DMS53 treated with DMSO at 0.1 percent for 48 hours (cell line): ENCODE data around the gene ZPR1.
A peak's percentile ranks its signal among the peaks of the same experiment; 100 is the strongest.
"Not testable (repeated sequence)": the region's sequence is repeated elsewhere in the genome, so short reads cannot be mapped to it uniquely, and the experiment has no call there.

Experiments used
- DNase-seq: peaks from one replicate; lab custom pipeline; 2025; ENCODE audit not compliant: unreplicated experiment; lab: John Stamatoyannopoulos, UW

Gene ZPR1, protein sequence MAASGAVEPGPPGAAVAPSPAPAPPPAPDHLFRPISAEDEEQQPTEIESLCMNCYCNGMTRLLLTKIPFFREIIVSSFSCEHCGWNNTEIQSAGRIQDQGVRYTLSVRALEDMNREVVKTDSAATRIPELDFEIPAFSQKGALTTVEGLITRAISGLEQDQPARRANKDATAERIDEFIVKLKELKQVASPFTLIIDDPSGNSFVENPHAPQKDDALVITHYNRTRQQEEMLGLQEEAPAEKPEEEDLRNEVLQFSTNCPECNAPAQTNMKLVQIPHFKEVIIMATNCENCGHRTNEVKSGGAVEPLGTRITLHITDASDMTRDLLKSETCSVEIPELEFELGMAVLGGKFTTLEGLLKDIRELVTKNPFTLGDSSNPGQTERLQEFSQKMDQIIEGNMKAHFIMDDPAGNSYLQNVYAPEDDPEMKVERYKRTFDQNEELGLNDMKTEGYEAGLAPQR

DNA sequence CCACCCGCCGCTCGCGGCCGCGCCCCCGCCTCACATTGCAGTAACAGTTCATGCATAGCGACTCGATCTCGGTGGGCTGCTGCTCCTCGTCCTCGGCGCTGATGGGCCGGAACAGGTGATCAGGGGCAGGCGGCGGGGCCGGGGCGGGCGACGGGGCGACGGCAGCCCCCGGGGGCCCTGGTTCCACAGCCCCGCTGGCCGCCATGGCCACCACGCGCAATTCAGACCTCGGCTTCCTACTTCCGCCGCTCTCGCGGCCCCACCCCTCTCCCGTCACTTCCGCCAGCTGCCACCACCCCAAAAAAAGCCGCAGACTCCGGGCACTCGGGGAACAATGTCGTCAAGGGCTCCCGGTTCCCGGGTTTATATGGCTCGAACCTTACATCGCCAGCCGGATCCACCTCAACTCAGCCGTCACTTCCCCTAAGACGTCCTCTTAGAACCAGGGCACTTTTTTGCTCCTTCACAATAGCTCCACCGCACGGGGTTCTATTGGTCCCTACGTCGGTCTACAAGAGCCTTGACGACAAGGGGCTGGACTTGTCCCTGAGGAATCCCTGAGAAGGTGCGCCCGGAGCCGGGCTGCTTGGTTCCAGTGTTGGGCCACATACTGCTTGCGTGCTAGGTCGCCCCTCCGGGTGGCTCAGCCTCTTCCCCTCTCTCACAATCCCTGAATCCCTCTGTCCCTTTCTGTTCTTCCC lies at the start of gene ZPR1:
ZPR1 (minus strand) TSS at position 238 of the 701 bp plus-strand sequence; CDS start at position 205, 33 bp downstream.
- peak; percentile 73 for DNase-seq

DNA sequence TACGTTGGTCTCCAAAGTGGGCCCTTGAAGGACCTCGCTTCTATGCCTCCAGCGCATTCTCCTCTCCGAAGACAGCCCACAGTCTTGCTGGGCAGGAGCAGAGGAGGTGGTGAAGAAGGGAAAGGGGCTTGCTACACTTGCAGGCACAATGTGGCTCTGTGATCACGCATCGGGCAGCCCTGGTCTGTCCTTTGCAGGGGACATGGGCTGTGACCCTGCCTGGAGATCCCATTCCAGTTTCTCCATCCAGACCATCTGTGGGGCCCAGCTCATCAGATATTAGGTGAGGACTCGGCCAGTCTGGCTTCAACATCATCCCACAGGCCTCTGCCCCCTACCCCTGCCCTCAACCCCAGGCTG lies 48.8 kb upstream of the ZPR1 start:
- DNase-seq = no peak

DNA sequence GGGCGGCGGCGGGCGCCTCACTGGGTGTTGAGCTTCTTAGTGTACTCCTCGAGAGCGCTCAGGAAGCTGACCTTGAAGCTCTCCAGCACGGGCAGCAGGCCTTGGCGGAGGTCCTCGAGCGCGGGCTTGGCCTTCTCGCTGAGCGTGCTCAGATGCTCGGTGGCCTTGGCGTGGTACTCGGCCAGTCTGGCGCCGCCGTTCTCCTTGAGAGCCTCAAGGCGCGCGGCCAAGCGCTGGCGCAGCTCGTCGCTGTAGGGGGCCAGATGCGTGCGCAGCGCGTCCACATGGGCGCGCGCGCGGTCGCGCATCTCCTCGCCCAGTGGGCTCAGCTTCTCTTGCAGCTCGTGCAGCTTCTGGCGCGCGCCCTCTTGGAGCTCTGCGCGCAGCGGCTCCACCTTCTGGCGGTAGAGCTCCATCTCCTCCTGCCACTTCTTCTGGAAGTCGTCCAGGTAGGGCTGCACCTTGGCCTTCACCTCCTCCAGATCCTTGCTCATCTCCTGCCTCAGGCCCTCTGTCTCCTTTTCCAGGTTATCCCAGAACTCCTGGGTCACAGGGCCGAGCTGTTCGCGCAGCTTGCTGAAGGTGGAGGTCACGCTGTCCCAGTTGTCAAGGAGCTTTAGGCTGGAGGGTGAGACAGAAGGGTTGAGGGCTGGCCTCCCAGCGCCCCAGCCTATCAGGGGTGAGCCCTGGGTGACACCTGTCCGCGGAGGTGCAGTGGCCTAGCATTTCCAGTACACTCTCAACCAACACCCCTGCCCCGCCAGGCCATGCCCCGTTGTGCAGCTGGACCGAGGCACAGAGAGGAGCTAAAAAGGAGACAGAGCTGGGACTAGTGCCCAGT lies 48.2 kb upstream of the ZPR1 start:
- peak; percentile 73 for DNase-seq

DNA sequence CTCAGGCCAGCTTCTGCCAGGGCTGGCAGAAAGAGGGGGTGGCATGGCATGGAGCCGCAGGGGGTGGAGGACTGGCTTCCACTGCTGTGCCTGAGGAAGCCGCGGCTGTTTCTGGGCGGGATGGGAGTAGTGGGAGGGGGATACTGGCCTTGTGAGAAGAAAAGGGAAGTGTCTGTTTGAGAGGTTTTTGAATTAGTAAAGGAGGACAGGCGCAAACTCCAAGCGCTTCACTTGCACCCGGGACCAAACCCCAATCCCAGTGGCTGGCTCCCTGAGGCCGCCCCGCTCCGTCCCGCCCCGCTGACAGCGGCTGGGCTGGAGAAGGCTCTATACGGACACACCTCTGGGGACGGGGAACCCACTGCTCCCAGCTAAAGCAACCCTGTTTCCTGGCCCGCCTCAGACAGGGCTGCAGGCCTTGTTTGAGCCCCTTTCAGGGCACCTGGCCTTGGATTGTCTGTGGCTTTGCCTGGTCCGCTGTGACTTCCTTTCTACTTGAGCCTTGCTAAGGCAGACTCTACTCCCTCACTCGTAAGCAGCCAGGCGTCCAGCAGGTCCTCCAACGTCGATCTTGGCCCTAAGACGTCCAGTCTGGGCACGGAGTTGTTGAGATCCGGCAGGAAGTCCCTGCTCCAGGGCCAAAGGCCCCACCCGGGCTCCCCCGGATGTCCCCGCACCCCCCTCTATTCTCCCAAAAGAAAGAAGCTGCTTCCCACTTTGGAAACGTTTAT lies 47.4 kb upstream of the ZPR1 start:
- no peak for DNase-seq

DNA sequence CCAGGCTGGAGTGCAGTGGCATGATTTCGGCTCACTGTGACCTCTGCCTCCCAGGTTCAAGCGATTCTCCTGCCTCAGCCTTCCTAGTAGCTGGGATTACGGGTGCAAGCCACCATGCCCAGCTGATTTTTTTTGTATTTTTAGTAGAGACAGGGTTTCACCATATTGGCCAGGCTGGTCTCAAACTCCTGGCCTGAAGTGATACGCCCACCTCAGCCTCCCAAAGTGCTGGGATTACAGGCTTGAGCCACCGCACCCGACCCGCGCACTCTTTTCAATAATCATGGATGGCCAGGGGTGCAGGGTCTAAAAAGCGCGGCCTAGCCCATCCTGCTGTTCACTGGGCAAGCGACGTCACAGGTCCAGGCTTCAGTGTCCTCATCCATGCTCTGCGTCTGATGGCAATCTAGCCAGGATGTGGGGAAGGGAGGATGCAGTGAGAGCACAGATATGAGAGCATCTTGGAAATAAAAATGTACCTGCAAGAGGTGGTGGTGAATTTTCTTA lies 46.8 kb upstream of the ZPR1 start:
- DNase-seq = not testable (repeated sequence)

DNA sequence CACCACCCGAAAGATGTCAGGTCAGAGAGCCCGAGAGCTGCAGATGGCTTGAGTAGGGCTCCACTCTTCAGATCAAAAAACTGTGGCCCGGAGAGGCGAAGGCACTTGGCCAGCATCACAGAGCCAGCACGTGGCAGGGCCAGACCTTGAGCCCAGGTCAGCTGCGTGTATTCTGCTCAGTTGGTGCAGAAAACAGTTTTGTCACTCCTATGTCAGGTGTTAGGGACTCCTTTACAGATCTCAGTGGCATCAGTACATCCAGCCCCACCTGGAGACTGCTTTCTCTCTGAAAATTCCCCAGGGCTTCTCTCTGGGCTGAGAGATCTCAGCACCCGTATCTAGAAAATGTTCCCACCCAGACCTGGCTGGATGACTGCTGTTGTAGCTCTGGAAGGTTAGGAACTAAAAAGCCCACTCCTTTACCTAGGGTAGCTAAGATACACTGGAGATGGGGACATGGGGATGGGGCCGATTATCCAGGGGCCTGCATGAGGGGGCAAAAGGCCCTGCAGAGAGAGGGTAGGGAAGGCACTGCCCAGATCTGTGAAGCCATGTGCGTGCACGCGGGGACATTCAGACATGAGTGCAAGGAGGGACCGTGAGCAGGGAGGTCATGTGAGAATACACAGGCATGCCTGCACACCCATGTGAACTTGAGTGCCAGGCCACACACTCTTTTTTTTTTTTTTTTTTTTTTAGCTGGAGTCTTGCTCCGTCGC lies 46.2 kb upstream of the ZPR1 start:
- DNase-seq = no peak

DNA sequence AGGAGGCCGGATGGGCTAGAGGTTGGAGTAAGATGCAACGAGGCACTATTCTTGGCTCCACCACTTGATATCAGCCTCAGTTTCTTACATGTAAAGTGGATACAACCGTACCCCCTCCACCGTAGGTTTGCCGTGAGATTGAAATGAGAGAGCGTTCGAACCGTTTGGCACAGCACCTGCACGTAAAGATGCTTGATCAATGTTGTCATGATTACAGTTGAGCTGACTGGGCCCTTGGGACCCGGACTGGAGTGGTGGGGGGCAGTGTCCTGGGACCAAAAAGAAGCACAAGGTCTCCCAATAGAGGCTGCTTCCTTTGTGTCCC lies 45.6 kb upstream of the ZPR1 start:
- no peak for DNase-seq

DNA sequence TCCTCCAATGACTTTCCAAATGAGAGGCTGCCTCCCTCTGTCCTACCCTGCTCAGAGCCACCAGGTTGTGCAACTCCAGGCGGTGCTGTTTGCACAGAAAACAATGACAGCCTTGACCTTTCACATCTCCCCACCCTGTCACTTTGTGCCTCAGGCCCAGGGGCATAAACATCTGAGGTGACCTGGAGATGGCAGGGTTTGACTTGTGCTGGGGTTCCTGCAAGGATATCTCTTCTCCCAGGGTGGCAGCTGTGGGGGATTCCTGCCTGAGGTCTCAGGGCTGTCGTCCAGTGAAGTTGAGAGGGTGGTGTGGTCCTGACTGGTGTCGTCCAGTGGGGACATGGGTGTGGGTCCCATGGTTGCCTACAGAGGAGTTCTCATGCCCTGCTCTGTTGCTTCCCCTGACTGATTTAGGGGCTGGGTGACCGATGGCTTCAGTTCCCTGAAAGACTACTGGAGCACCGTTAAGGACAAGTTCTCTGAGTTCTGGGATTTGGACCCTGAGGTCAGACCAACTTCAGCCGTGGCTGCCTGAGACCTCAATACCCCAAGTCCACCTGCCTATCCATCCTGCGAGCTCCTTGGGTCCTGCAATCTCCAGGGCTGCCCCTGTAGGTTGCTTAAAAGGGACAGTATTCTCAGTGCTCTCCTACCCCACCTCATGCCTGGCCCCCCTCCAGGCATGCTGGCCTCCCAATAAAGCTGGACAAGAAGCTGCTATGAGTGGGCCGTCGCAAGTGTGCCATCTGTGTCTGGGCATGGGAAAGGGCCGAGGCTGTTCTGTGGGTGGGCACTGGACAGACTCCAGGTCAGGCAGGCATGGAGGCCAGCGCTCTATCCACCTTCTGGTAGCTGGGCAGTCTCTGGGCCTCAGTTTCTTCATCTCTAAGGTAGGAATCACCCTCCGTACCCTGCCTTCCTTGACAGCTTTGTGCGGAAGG lies 44.8 kb upstream of the ZPR1 start:
- no peak for DNase-seq

DNA sequence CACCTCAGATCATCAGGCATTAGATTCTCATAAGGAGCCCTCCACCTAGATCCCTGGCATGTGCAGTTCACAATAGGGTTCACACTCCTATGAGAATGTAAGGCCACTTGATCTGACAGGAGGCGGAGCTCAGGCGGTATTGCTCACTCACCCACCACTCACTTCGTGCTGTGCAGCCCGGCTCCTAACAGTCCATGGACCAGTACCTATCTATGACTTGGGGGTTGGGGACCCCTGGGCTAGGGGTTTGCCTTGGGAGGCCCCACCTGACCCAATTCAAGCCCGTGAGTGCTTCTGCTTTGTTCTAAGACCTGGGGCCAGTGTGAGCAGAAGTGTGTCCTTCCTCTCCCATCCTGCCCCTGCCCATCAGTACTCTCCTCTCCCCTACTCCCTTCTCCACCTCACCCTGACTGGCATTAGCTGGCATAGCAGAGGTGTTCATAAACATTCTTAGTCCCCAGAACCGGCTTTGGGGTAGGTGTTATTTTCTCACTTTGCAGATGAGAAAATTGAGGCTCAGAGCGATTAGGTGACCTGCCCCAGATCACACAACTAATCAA lies 44.0 kb upstream of the ZPR1 start:
- no peak for DNase-seq

DNA sequence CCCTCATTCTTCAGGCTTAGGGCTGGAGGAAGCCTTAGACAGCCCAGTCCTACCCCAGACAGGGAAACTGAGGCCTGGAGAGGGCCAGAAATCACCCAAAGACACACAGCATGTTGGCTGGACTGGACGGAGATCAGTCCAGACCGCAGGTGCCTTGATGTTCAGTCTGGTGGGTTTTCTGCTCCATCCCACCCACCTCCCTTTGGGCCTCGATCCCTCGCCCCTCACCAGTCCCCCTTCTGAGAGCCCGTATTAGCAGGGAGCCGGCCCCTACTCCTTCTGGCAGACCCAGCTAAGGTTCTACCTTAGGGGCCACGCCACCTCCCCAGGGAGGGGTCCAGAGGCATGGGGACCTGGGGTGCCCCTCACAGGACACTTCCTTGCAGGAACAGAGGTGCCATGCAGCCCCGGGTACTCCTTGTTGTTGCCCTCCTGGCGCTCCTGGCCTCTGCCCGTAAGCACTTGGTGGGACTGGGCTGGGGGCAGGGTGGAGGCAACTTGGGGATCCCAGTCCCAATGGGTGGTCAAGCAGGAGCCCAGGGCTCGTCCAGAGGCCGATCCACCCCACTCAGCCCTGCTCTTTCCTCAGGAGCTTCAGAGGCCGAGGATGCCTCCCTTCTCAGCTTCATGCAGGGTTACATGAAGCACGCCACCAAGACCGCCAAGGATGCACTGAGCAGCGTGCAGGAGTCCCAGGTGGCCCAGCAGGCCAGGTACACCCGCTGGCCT lies 42.5 kb upstream of the ZPR1 start:
- no peak for DNase-seq

DNA sequence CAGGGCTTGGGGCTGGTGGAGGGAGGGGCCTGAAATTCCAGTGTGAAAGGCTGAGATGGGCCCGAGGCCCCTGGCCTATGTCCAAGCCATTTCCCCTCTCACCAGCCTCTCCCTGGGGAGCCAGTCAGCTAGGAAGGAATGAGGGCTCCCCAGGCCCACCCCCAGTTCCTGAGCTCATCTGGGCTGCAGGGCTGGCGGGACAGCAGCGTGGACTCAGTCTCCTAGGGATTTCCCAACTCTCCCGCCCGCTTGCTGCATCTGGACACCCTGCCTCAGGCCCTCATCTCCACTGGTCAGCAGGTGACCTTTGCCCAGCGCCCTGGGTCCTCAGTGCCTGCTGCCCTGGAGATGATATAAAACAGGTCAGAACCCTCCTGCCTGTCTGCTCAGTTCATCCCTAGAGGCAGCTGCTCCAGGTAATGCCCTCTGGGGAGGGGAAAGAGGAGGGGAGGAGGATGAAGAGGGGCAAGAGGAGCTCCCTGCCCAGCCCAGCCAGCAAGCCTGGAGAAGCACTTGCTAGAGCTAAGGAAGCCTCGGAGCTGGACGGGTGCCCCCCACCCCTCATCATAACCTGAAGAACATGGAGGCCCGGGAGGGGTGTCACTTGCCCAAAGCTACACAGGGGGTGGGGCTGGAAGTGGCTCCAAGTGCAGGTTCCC lies 41.8 kb upstream of the ZPR1 start, which contains the start of gene APOC3:
APOC3 (plus strand) TSS at position 383 of the 659 bp plus-strand sequence. CDS start 676 bp downstream, outside the sequence.
- DNase-seq = no peak

DNA sequence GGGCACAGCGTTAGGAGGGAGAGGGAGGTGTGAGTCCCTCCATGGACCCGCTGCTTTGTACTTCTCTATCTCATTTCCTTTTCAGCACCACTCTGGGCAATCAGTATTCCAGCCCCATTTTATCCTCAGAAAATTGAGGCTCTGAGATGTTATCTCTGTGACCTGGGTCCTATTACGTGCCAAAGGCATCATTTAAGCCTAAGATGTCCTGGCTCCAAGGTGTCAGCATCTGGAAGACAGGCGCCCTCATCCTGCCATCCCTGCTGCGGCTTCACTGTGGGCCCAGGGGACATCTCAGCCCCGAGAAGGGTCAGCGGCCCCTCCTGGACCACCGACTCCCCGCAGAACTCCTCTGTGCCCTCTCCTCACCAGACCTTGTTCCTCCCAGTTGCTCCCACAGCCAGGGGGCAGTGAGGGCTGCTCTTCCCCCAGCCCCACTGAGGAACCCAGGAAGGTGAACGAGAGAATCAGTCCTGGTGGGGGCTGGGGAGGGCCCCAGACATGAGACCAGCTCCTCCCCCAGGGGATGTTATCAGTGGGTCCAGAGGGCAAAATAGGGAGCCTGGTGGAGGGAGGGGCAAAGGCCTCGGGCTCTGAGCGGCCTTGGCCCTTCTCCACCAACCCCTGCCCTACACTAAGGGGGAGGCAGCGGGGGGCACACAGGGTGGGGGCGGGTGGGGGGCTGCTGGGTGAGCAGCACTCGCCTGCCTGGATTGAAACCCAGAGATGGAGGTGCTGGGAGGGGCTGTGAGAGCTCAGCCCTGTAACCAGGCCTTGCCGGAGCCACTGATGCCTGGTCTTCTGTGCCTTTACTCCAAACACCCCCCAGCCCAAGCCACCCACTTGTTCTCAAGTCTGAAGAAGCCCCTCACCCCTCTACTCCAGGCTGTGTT lies 41.1 kb upstream of the ZPR1 start:
- DNase-seq = no peak

DNA sequence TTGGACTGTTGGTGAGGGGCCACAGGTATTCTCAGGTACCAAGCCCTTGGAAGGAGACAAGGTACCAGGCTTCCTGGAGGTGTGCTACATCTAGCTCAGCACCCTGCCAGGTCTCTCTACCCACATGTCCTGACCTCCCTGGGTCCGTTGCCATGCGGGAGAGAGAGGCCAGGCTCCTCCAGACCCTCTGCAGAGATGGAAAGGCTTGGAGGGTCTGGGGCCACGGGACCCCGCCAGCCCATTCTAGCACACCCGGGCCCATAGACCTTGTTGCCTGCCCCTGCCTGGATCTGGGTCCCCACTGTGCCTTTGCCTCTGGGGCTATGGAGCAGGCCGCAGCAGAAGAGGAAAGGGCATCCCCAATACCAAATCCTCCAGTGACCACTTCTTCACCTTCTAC lies 39.6 kb upstream of the ZPR1 start:
- no peak for DNase-seq

DNA sequence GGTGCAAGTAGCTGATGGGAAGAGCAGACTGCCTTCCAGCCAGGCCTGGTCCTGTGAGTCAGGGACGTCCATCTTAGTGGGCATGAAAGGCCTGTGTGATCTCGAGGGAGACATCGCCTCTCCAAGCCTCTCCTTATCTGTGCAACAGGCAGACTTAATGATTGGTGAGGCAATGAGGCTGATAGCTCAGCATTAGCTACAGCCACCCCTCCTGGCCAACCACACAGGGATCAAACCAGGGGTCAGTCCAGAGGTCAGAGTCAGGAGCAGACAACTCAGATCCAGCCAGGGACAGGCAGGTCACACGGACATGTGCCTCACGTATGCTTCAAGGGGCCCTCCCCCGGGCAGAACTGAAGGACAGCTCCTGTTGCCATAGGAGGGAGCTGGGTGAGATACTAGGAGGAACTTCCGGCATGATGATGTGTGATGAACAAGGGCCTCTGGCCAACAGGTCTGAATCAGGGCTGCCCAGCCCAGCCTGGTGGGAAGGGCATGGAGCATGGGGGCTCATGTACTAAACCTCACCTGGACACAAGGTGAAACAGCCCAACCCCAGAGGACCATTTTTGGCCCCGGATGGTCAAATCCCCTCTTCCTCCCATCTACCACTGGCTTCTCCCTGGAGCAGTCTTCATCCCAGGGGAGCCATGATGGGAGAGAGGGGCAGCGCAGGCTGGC lies 39.1 kb upstream of the ZPR1 start:
- DNase-seq = no peak

DNA sequence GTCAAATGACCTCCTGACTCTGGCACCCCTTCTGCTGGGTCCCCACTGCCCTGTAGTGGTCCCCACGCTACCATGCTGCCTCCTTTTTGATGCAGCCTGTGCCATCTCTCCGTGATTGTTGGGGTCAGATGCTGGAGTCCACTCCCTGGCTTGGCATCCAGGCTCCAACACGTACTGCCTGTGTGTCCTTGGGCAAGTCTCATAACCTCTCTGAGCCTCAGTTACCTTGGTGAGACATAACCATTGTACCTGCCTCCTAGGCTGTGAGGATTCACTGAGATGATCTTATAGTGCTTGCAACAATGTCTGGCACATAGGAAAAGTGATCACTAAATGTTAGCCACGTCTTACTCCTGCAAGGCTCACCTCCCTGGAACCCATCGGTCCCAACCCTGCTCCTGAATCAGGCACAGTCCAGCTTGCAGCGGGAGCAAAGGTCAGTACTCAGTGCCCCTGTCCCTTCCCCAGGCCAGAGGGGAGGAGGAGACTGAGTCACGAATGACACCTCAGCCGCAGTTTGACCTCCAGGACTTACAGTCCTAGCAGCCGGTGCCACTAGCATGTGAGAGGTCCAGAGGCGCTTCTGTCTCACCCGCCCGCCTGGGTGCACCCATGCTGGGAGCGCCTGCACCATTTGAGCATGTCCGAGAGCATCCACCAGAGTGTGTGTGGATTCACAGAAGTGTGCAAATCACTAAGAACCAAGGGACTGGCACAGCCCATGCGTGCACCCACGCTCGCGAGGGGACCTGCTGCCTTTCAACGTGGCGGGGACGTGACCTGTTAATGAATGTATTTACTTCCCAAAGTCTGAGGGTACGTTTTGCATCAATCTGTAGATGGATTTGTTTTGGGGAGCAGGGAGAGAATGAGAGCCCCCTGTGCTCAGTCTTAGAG lies 38.3 kb upstream of the ZPR1 start:
- DNase-seq = no peak
